Amniotic stem cell (primary cell): ENCODE measurements around the gene BIN2.

ENCODE experiments used
- DNase-seq: peaks from one replicate; lab custom pipeline; 2025; lab: John Stamatoyannopoulos, UW

BIN2 gene

GRCh38 chr12:51254536-51254935 is 69.4 kb downstream of the BIN2 start:
- no peak for DNase-seq

GRCh38 chr12:51253276-51253675 is 70.7 kb downstream of the BIN2 start:
- DNase-seq, result no peak

DNA sequence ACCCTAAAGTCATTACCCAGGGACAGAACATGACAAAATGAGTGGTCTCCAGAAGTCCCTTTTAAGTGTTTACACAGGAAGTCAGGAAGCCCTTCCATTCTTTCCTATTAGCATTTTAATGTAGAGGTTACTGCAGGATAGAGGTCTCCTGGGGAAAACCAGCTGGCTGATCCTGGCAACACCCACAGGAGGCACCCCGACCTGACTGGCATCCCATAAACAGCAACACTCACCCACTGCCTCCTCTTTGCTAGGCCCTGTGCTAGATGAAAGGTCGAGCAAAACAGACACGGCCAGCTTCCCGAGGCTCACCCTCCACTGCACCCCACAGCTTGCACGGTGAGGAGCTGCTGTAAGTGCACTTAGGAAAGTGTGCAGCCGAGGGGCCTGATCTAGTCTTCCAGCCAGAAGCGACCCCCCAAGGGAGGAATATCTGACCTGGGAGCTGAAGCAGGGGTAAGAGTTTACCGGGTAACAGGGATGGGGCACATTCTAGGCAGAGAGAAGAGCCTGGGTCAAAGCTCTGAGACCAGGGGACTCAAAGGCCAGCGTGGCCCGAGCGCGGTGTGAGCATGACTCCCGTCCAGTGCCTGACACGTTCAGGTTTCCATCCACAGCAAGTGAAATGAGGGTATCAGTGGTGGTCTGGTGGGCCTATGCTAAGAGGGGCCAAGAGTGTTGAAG is 76.3 kb downstream of the BIN2 start:
- DNase-seq, result no peak

DNA sequence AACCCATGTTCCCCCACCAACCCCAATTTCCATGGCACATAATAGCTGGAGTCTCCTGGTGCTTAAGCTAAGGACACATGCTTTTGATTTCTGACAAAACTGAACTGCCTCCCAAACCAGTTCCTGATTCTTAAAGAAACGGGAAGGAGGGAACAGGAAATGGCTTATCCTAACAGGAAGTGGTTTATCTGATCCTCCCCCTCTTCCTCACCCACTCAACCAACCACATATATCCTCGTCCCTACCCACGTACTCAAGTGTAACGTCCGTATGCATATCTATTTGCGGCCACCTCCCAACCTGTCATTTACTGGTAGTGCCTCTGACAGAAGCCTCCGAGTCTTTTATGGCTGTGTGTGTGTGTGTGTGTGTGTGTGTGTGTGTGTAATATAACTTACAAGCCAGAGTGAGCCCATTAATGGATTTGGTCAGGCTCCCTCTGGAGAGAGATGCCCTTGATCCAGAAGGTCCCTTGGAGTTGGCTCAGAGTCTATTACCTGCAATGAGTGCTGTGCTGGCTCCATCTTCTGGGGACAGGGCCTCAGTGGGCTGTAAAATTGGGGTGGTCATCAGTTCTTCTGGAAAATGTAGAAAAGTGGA is 77.6 kb downstream of the BIN2 start:
- DNase-seq, result no peak

- DNase-seq, result no peak
Measured at GRCh38 chr12:51245476-51246253, 78.3 kb downstream of the BIN2 start.

DNA sequence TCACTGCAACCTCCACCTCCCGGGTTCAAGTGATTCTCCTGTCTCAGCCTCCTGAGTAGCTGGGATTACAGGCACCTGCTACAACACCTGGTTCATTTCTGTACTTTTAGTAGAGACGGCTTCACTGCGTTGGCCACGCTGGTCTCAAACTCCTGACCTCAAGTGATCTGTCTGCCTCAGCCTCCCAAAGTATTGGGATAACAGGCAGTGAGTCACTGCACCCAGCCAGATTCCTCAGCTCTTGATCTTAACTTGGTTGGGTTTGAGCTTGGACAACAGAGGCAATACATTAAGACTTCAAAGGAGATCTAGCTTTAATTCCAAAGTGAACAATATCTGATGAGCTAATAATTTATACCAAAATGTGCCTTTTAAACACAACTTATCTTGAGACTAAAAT is 79.7 kb downstream of the BIN2 start:
- DNase-seq, result no peak

- no peak for DNase-seq
Measured at GRCh38 chr12:51242876-51243275, 81.1 kb downstream of the BIN2 start.

DNA sequence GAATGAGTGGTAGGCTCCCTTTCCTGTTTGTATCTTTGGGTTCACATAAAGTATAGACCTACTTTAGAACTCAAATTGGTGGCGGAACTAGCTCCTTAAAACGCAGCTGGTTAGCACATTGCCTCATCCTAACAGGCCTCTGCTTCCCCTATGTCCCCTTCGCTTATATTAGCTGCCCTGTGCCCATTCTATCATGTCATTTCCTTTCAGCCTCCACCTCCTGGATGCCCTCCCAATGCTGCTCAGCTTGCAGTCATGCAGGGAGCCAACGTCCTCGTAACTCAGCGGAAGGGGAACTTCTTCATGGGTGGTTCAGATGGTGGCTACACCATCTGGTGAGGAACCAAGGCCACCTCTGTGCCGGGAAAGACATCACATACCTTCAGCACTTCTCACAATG is 81.9 kb downstream of the BIN2 start:
- DNase-seq, result no peak

- no peak for DNase-seq
Measured at GRCh38 chr12:51240971-51241370, 83.0 kb downstream of the BIN2 start.

DNA sequence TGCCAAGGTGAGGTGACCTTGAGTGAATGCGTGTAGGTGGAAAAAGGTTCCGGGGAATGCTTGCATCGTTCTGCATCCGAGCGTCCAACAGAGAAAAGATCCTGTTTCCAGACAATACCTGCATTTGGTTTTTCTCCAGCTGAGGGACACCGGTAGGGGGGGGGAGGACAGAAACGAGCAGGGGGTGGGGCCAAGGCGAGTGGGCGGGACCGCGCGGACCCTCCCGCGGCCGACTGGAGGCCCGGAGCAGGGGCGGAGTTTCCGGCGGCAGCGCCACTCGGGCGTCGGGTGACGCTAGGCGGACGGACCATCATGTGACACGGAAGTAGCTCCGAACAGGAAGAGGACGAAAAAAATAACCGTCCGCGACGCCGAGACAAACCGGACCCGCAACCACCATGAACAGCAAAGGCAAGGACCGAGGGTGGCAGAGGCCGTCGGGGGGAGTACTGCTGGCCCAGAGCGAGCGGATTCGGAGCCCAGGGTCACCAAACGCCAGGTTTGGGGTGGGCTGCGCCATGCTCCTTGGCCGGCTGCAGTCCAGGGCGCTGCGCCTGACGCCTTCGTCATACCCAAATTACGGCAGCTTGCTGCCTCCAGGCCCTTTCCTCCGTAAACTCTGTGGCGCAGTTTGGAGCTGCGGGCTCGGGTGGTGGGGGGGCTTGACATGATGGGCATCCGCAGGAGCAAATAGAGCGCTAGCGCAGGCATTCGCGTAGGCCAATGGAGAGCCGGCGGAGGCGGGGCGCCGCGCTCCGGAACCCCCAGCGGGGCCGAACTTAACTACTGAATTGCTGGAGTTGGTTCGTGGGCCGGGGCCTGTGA is 85.3 kb downstream of the BIN2 start, which contains the start of gene DAZAP2:
Gene DAZAP2, plus strand, starts transcription at position 317 of the 825 bp plus-strand sequence. Its CDS starts 82 bp downstream, at position 399.
- DNase-seq, result peak; percentile 88

GRCh38 chr12:51238037-51238509 is 85.9 kb downstream of the BIN2 start:
- DNase-seq, result no peak

DNA sequence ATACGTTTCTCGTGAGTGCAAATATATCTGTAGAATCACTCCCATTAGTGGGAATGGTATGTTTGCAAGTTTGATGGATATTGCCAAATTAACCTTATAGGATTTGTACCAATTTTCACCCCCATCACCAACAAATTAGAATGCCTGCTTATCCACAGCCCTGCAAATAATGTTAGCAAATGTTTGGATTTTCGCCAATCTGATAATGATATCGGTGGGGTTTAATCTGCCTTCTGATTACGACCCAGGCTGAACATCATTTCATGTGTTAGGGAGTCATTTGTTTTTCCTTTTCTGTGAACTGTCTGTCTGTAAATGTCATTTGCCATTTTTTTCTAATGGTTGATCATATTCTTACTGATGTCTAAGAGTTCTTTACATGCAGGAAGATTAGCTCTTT is 89.4 kb downstream of the BIN2 start:
- DNase-seq, result no peak

DNA sequence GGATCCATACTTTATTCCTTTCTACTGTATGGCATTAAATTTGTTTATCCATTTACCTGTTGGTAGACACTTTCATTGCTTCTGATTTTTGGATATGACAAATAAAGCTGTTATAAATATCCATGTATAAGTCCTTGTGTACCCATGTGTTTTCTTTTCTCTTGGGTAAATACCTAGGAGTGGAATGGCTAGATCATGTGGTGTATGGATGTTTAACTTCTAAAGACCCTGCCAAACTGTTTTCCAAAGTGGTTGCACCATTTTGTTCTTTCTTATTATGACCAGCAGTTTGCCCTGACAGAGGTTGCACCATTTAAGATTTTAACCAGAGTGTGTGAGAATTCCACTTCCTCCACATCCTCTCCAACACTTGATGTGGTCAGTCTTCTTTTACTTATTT is 91.3 kb downstream of the BIN2 start:
- no peak for DNase-seq
